GM19455 (cell line): Measurements from ENCODE around the gene GLYATL1.
"Not testable (repeated sequence)": the region's sequence is repeated elsewhere in the genome, so short reads cannot be mapped to it uniquely, and the experiment has no call there.

Source experiments
- ATAC-seq: cut with Tn5 transposase; IDR thresholded peaks from one replicate; pipeline ENCODE4 v1.9.1; 2021; ENCODE audit not compliant: unreplicated experiment

Gene GLYATL1

GRCh38 chr11:58994171-58994570 lies 54.9 kb downstream of the GLYATL1 start:
- ATAC-seq, result no peak

DNA sequence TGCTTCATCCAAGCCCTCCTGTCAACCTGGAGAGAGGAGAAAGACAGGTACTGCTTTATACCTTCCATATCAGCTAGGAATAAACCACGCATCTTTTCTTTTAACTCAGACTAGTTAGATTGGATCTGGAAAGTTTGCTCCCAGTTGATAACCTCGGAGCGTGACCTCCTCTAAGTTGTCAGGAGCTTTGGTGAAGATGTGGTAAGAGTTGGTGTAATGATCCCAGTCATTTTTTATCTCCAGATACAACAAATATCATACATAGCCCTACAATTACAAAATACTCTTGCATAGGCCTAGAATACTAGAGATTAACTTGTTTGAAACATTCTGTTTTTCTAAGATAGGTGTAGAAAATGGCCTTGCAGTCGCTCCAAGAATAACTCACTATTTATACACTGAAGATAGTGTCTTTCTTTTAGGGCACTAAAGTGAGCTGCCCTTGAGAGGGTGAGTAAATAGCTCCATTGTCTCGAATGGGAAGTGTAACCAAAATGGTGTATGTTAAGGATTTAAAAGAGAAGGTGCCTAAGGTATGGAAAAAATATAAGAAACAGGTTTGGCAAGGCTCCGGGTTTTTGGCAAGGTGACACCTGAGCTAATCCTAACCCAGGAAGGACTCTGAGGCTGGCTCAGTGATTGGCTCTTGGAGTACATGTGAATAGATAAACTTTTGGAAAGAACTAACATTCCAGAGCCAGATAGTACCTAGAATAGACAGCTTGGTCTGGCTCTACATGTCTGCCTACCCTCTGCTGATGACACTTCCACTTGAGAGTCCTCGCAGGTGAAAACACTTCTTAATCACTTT lies 59.4 kb downstream of the GLYATL1 start:
- no peak for ATAC-seq

DNA sequence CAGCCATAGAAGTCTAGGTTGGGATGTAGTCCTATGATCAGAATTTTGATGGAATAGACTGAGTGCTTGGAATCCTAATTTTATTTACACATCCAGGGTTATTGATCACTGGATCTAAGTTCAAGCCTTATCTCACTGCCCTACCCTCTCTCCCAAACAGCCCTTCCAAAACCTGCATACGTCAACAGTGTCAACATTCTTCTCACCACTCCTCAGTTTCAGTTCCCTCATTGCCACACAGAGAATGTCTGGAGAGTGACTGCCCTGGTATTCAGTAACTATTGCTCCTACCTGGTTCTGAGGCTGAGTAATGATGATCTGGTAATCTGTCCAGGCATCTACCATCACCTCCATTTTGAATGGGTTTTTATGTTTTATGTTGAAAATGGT lies 60.0 kb downstream of the GLYATL1 start:
- ATAC-seq, result peak; percentile 64

DNA sequence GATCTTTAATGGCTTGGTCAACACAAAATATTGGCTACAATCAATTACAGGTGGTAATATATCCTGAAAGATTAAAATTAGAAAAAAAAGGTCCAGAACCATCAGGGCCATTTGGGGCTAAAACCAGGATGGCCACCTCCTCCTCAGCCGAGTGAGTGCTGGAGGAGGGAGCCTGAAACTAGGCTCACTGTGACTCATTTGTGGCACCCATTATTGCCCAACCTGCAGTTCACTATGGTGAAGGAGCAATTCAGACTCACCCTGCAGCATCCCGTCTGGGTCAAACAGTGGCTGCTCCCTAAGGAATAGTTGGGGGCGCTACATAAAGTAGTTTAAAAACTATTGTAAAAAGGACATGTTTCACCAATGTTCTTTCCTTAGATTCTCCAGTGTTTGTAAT lies 60.7 kb downstream of the GLYATL1 start:
- no peak for ATAC-seq

DNA sequence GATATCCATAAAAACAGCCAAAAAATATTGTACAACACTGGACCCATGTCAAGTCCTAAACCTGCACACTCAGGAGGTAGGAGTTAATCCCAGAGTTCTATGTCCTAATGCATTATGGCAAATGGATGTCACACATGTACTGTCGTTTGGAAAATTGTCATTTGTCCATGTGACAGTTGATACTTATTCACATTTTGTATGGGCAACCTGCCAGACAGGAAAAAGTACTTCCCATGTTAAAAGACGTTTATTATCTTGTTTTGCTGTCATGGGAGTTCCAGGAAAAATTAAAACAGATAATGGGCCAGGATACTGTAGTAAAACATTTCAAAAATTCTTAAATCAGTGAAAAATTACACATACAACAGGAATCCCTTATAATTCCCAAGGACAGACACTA lies 62.7 kb downstream of the GLYATL1 start:
- ATAC-seq, result not testable (repeated sequence)
